Liver (tissue), 9 donors: ENCODE data around the gene RPL27A. TPM values are rescaled to one million over a fixed set of nuclear protein-coding genes. Genes with fewer than 3 reads are reported as not detected.

Experiments
- DNase-seq: peaks from one replicate; pipeline ENCODE4 v3.0.0-alpha.2; 2017; ENCODE audit warnings: low spot score
- H3K27ac ChIP-seq, 2 donors: one replicate each; pipeline ENCODE4 v1.7.0; 2013; ENCODE audit warnings: inconsistent platforms in 2 of 2, low read length in 2 of 2, control low read depth in 1 of 2, low read depth in 1 of 2, mild to moderate bottlenecking in 1 of 2
- H3K27me3 ChIP-seq, 4 donors: one replicate each; pipeline versions ENCODE4 v1.6.1 to v1.7.0; 2013; ENCODE audit warnings: low read length in 3 of 4, inconsistent platforms in 1 of 4, mild to moderate bottlenecking in 1 of 4, moderate library complexity in 1 of 4; ENCODE audit not compliant: control insufficient read depth in 4 of 4, insufficient read depth in 4 of 4
- H3K36me3 ChIP-seq, 4 donors: one replicate each; pipeline versions ENCODE4 v1.6.1 to v1.7.0; 2013; ENCODE audit warnings: low read length in 3 of 4, mild to moderate bottlenecking in 3 of 4, low read depth in 1 of 4, moderate library complexity in 1 of 4; ENCODE audit not compliant: control insufficient read depth in 4 of 4, insufficient read depth in 3 of 4
- H3K4me1 ChIP-seq, 4 donors: one replicate each; pipeline versions ENCODE4 v1.6.1 to v1.7.0; 2013; ENCODE audit warnings: low read length in 3 of 4, mild to moderate bottlenecking in 3 of 4, moderate library complexity in 1 of 4; ENCODE audit not compliant: control insufficient read depth in 4 of 4, insufficient read depth in 4 of 4
- H3K4me3 ChIP-seq, 3 donors: one replicate each; pipeline versions ENCODE4 v1.6.1 to v1.7.0; 2013; ENCODE audit warnings: low read length in 3 of 3, control low read depth in 1 of 3, low read depth in 1 of 3, mild to moderate bottlenecking in 1 of 3
- H3K9ac ChIP-seq, 2 donors: one replicate each; pipeline ENCODE4 v1.7.0; 2013; ENCODE audit warnings: low read length in 2 of 2, mild to moderate bottlenecking in 2 of 2, moderate library complexity in 2 of 2, control low read depth in 1 of 2, low read depth in 1 of 2
- H3K9me3 ChIP-seq, 4 donors: one replicate each; pipeline versions ENCODE4 v1.6.1 to v1.7.0; 2013; ENCODE audit warnings: low read length in 3 of 4; ENCODE audit not compliant: control insufficient read depth in 4 of 4
- CTCF ChIP-seq: fragments of 150-350 bp; IDR thresholded peaks from 2 replicates; pipeline ENCODE4 v1.5.1; 2017; ENCODE audit warnings: improper control_type of control experiment, low read depth, low read length; ENCODE audit not compliant: missing input control
- EGR1 ChIP-seq, 2 donors: IDR thresholded peaks; 2 replicates each; pipeline ENCODE4 v1.6.1; 2016 to 2018; ENCODE audit warnings: antibody characterized with exemption in 2 of 2, low read depth in 2 of 2
- FOXA1 ChIP-seq: IDR thresholded peaks from 2 replicates; pipeline ENCODE4 v1.6.1; 2016; ENCODE audit warnings: antibody characterized with exemption
- FOXA2 ChIP-seq: IDR thresholded peaks from 2 replicates; pipeline ENCODE4 v1.6.1; 2016; ENCODE audit warnings: antibody characterized with exemption
- GABPA ChIP-seq, 2 donors: IDR thresholded peaks in 1 of 2; conservative IDR thresholded peaks in 1 of 2; 2 replicates each; pipeline ENCODE4 v1.6.1; 2016; ENCODE audit warnings: antibody characterized with exemption in 2 of 2, mild to moderate bottlenecking in 1 of 2, moderate library complexity in 1 of 2
- HNF4A ChIP-seq, 2 donors: conservative IDR thresholded peaks; 2 replicates each; pipeline ENCODE4 v1.6.1; 2016; ENCODE audit warnings: antibody characterized with exemption in 2 of 2, mild to moderate bottlenecking in 2 of 2
- HNF4G ChIP-seq: IDR thresholded peaks from 2 replicates; pipeline ENCODE4 v1.6.1; 2016; ENCODE audit warnings: antibody characterized with exemption
- JUND ChIP-seq, 2 donors: IDR thresholded peaks; 2 replicates each; pipeline ENCODE4 v1.6.1; 2016; ENCODE audit warnings: antibody characterized with exemption in 2 of 2
- NR2F2 ChIP-seq: IDR thresholded peaks from 2 replicates; pipeline ENCODE4 v1.6.1; 2016; ENCODE audit warnings: antibody characterized with exemption
- RAD21 ChIP-seq, 2 donors: IDR thresholded peaks; 2 replicates each; pipeline ENCODE4 v1.6.1; 2016; ENCODE audit warnings: antibody characterized with exemption in 2 of 2, mild to moderate bottlenecking in 2 of 2
- REST ChIP-seq: IDR thresholded peaks from 2 replicates; pipeline ENCODE4 v1.6.1; 2016; ENCODE audit warnings: antibody characterized with exemption, mild to moderate bottlenecking
- RXRA ChIP-seq, 2 donors: IDR thresholded peaks; 2 replicates each; pipeline ENCODE4 v1.6.1; 2017 to 2018; ENCODE audit warnings: antibody characterized with exemption in 2 of 2, mild to moderate bottlenecking in 1 of 2
- SP1 ChIP-seq: IDR thresholded peaks from 2 replicates; pipeline ENCODE4 v1.6.1; 2018; ENCODE audit warnings: antibody characterized with exemption, mild to moderate bottlenecking
- YY1 ChIP-seq: IDR thresholded peaks from 2 replicates; pipeline ENCODE4 v1.6.1; 2016; ENCODE audit warnings: antibody characterized with exemption, mild to moderate bottlenecking
- ZBTB33 ChIP-seq: IDR thresholded peaks from 2 replicates; pipeline ENCODE4 v1.6.1; 2016; ENCODE audit warnings: antibody characterized with exemption
- WGBS: extraction: QIAGEN DNeasy Blood & Tissue Kit; methylation state at CpG from one replicate; pipeline ENCODE4 v1.1.7; 2013; 5-methylcytosine and 5-hydroxymethylcytosine counted together
- polyA plus RNA-seq, 2 donors: library from polyadenylated mRNA; stranded (reverse) in 1 of 2; unstranded in 1 of 2; fragments of 200-250 nt in 1 of 2; fragments of >200 nt in 1 of 2; fragmentation: Nextera tagmentation in 1 of 2; extraction: Ambion mirVana in 1 of 2; gene quantifications; one replicate each; pipeline versions ENCODE4 v1.2.1 to v1.2.3, GENCODE V29; 2013 to 2015
- total RNA-seq, 2 donors: library from RNA; depleted of rRNA; stranded (reverse); fragments of >200 nt; gene quantifications; one replicate each; pipeline ENCODE4 v1.2.3, GENCODE V29; 2014
- donor health status: healthy.
- donor health status: healthy.
- donor health status: healthy.
- donor health status: healthy.
- donor health status: healthy.

Gene RPL27A
- total and polyA plus RNA-seq, 4 donors, result 178 to 928 (median 570) TPM

- DNase-seq, result no peak
- Histone ChIP-seq H3K9ac (no peak overlapping the region), H3K4me1 (peaks cover 17 to 64% (median 57%) of the 10 kb centered on the region in 4 donors), H3K27me3 (no peaks in the 10 kb centered on the region), H3K36me3 (peaks cover 0 to 6% (median 3%) of the 10 kb centered on the region in 4 donors), H3K9me3 (no peaks in the 10 kb centered on the region), H3K27ac (peak overlapping the region; percentile 62 to 64), H3K4me3 (no peak overlapping the region)
- 72% methylated on average over 3 of the region's 3 CpGs for WGBS
- TF ChIP-seq ZBTB33, result no peak
- no peak for TF ChIP-seq JUND (IDR thresholded peaks at IDR 0.05)
- TF ChIP-seq EGR1 (IDR thresholded peaks at IDR 0.05; ENCODE audit: low read depth in 2 of 2), result no peak
- TF ChIP-seq YY1, result no peak
- no peak for TF ChIP-seq HNF4G
- no peak for TF ChIP-seq GABPA (IDR thresholded peaks at IDR 0.05 in 1 of 2, conservative IDR thresholded peaks at IDR 0.05 in 1 of 2)
- no peak for TF ChIP-seq RAD21 (IDR thresholded peaks at IDR 0.05)
- no peak for TF ChIP-seq RXRA (IDR thresholded peaks at IDR 0.05)
- no peak for TF ChIP-seq NR2F2
- no peak for TF ChIP-seq FOXA2
Observed at GRCh38 chr11:8720352-8720751, 37.8 kb downstream of the RPL27A start.

- Histone ChIP-seq H3K9ac (no peak overlapping the region), H3K9me3 (no peaks in the 10 kb centered on the region), H3K27me3 (no peaks in the 10 kb centered on the region), H3K27ac (peak overlapping the region; percentile 62 to 64), H3K36me3 (peaks cover 0 to 8% (median 4%) of the 10 kb centered on the region in 4 donors), H3K4me3 (no peak overlapping the region), H3K4me1 (peaks cover 15 to 58% (median 52%) of the 10 kb centered on the region in 4 donors)
- 57% methylated on average over 4 of the region's 5 CpGs for WGBS
- no peak for TF ChIP-seq NR2F2
- DNase-seq, result no peak
Observed at GRCh38 chr11:8720868-8721608, 38.4 kb downstream of the RPL27A start.

- H3K9me3 ChIP-seq, result no peaks in the 10 kb centered on the region
- peak overlapping the region; percentile 62 to 64 for H3K27ac ChIP-seq
- DNase-seq, result no peak
- peaks cover 0 to 8% (median 5%) of the 10 kb centered on the region in 4 donors for H3K36me3 ChIP-seq
- 83% methylated on average over 13 of the region's 13 CpGs for WGBS
- no peaks in the 10 kb centered on the region for H3K27me3 ChIP-seq
- no peak overlapping the region for H3K4me3 ChIP-seq
- H3K9ac ChIP-seq, result no peak overlapping the region
- peaks cover 15 to 53% (median 49%) of the 10 kb centered on the region in 4 donors for H3K4me1 ChIP-seq
- no peak for TF ChIP-seq CTCF
- TF ChIP-seq HNF4A (conservative IDR thresholded peaks at IDR 0.05), result no peak
- TF ChIP-seq EGR1 (IDR thresholded peaks at IDR 0.05; ENCODE audit: low read depth in 2 of 2), result no peak
- TF ChIP-seq RAD21 (IDR thresholded peaks at IDR 0.05), result no peak
- TF ChIP-seq SP1, result no peak
- no peak for TF ChIP-seq ZBTB33
- no peak for TF ChIP-seq FOXA2
- no peak for TF ChIP-seq RXRA (IDR thresholded peaks at IDR 0.05)
- TF ChIP-seq NR2F2, result peak; percentile 38
- TF ChIP-seq JUND (IDR thresholded peaks at IDR 0.05), result no peak
- TF ChIP-seq YY1, result no peak
- no peak for TF ChIP-seq HNF4G
- no peak for TF ChIP-seq FOXA1
- peak; percentile 29 for TF ChIP-seq REST
Observed at GRCh38 chr11:8721609-8722500, 39.3 kb downstream of the RPL27A start.
